ENCODE measurements around the gene ENTHD1. TPM values are rescaled to one million over a fixed set of nuclear protein-coding genes. Genes with fewer than 3 reads are reported as not detected.

The ENTHD1 gene
- total and polyA plus RNA-seq, 2 of the 8 experiments (the other 6 are each of a cell fraction or from before 2014, with no cell fraction given) = not detected

DNA sequence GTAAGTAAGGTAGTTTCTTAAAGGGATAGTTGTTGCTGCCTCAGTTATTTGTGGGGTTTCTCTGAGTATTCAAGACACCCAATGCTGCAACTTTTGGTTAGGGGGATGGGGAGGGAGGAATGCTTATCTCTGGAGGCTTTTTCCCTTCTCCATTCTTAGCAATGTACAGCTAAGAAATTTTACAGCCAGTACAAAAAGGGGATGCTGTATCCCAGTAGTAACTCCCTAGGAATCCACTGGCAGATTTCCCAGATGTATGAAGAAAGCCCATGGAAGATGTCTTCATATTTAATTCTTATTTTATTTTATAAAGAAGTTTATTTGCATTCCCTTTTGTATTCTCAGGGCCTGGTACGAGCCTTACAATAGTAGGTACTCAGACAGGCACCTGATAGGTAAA lies 154.8 kb downstream of the ENTHD1 start:
- Histone ChIP-seq H3K4me2 (ENCODE audit: insufficient read depth in 1 of 2, low read depth in 2 of 2, low read length in 2 of 2) (no peak overlapping the region), H3K9ac (replicated peaks in 1 of 4; ENCODE audit: extremely low read depth in 1 of 4, low read depth in 3 of 4, low read length in 3 of 4) (no peak overlapping the region), H3K36me3 (ENCODE audit: control insufficient read depth in 2 of 4, insufficient read depth in 4 of 4, low read length in 3 of 4) (no peaks in the 10 kb centered on the region), H4K8ac (ENCODE audit: extremely low read depth, insufficient read depth, low read length) (no peak overlapping the region), H2BK20ac (ENCODE audit: low read length) (no peak overlapping the region), H3K27me3 (replicated peaks in 1 of 4; ENCODE audit: control insufficient read depth in 3 of 4, extremely low read depth in 1 of 4, insufficient read depth in 3 of 4, low read length in 3 of 4) (no peaks in the 10 kb centered on the region), H2AK5ac (ENCODE audit: low read depth, low read length) (no peak overlapping the region), H3K23ac (ENCODE audit: insufficient read length) (no peak overlapping the region), H3K56ac (replicated peaks; ENCODE audit: insufficient read length, low read depth, low read length) (no peak overlapping the region), H3K4me3 (ENCODE audit: extremely low read depth in 1 of 4, insufficient read depth in 2 of 4, low read depth in 3 of 4, low read length in 4 of 4) (no peak overlapping the region), H2BK5ac (ENCODE audit: low read depth, low read length) (no peak overlapping the region), H3K4ac (replicated peaks; ENCODE audit: insufficient read length, low read depth, low read length) (no peak overlapping the region), H2AFZ (ENCODE audit: low read length) (no peak overlapping the region), H3K79me2 (ENCODE audit: control insufficient read depth in 1 of 2, insufficient read depth in 2 of 2, low read length in 2 of 2) (no peaks in the 10 kb centered on the region), H4K91ac (replicated peaks; ENCODE audit: insufficient read length, low read length) (no peak overlapping the region), H3K79me1 (ENCODE audit: low read depth, low read length) (no peaks in the 10 kb centered on the region), H4K20me1 (replicated peaks in 1 of 2; ENCODE audit: control insufficient read depth in 1 of 2, insufficient read depth in 2 of 2, low read length in 2 of 2) (no peaks in the 10 kb centered on the region), H3K9me3 (ENCODE audit: insufficient read depth in 2 of 2, low read depth in 1 of 2, low read length in 1 of 2) (0 out of 4 replicates have a peak, but pooled peaks cover 0 to 4% of the 10 kb centered on the region in 2 experiments), H2BK12ac (ENCODE audit: low read depth, low read length) (no peak overlapping the region), H3K18ac (ENCODE audit: extremely low read depth, low read length) (no peak overlapping the region), H3K4me1 (replicated peaks in 1 of 4; ENCODE audit: control insufficient read depth in 3 of 4, insufficient read depth in 4 of 4, low read length in 3 of 4) (peaks cover 0 to 4% (median 3%) of the 10 kb centered on the region in 4 experiments; a peak in 3 of 7 replicates), H2BK15ac (ENCODE audit: low read length) (no peak overlapping the region), H3K14ac (ENCODE audit: insufficient read length) (no peak overlapping the region), H4K5ac (ENCODE audit: insufficient read length, low read depth, low read length) (no peak overlapping the region), H2BK120ac (replicated peaks; ENCODE audit: low read depth, low read length) (no peak overlapping the region), H3K23me2 (ENCODE audit: low read depth, low read length) (no peaks in the 10 kb centered on the region), H3K27ac (ENCODE audit: low read depth, low read length) (no peak overlapping the region)
- WGBS, 2 experiments (ENCODE audit: extremely low coverage in 1 of 2, insufficient coverage in 1 of 2, insufficient read length in 1 of 2, insufficient replicate concordance in 2 of 2, low coverage in 1 of 2, low lambda C conversion rate in 2 of 2, missing lambda C conversion rate in 1 of 2) = 82% methylated on average over 1 of the region's 1 CpG; no CpG with 5 or more reads in 1 of the 2 experiments
- CTCF ChIA-PET (ENCODE audit: partially characterized antibody) = interaction anchor here (1.2 to 2.3 kb wide), 4 partner anchors 9 to 38 kb away, joined by 3 to 11 read pairs (median 6); no protein-coding TSS in a partner anchor
- POLR2A ChIA-PET (ENCODE audit: partially characterized antibody) = no interaction called here
- DNase-seq (ENCODE audit: low read depth in 1 of 2, low spot score in 2 of 2) = no peak
- no peak for FAIRE-seq
- TF ChIP-seq FOSL1 (IDR thresholded peaks at IDR 0.05; ENCODE audit: insufficient read depth, low read depth, low read length) (no peak), NANOG (IDR thresholded peaks at IDR 0.05; ENCODE audit: insufficient read depth, low read depth, low read length, poor library complexity, severe bottlenecking) (no peak), EZH2 (IDR thresholded peaks at IDR 0.05; ENCODE audit: low read depth, low read length, severe bottlenecking) (no peak), SP1 (IDR thresholded peaks at IDR 0.05; ENCODE audit: low read depth, low read length) (no peak), HDAC2 (IDR thresholded peaks at IDR 0.05; ENCODE audit: borderline replicate concordance in 1 of 2, low read depth in 2 of 2, low read length in 2 of 2) (no peak), KDM1A (IDR thresholded peaks at IDR 0.05; ENCODE audit: borderline replicate concordance, low read length) (no peak), RXRA (IDR thresholded peaks at IDR 0.05; ENCODE audit: insufficient read depth, low read depth, low read length) (no peak), BACH1 (IDR thresholded peaks at IDR 0.05; ENCODE audit: low read length) (no peak), RFX5 (IDR thresholded peaks at IDR 0.05; ENCODE audit: borderline replicate concordance, low read depth, low read length) (no peak), RNF2 (IDR thresholded peaks at IDR 0.05; ENCODE audit: borderline replicate concordance, low read depth, low read length, missing control alignments, poor library complexity, severe bottlenecking) (no peak), GABPA (IDR thresholded peaks at IDR 0.05; ENCODE audit: borderline replicate concordance, insufficient read depth, low read length) (no peak), TBP (IDR thresholded peaks at IDR 0.05; ENCODE audit: low read depth, low read length) (no peak)

All from H1 (cell line).